Activated T-cell treated with anti-CD3 and anti-CD28 coated beads, Interleukin-2, amount 50 U/mL, for 48 hours (primary cell): Measurements from ENCODE around the gene COG1.
A peak's percentile ranks its signal among the peaks of the same experiment; 100 is the strongest.

Source experiments
- DNase-seq, 2 experiments: peaks; one replicate each; pipeline ENCODE4 v3.0.0-alpha.2; 2020

Gene COG1

DNA sequence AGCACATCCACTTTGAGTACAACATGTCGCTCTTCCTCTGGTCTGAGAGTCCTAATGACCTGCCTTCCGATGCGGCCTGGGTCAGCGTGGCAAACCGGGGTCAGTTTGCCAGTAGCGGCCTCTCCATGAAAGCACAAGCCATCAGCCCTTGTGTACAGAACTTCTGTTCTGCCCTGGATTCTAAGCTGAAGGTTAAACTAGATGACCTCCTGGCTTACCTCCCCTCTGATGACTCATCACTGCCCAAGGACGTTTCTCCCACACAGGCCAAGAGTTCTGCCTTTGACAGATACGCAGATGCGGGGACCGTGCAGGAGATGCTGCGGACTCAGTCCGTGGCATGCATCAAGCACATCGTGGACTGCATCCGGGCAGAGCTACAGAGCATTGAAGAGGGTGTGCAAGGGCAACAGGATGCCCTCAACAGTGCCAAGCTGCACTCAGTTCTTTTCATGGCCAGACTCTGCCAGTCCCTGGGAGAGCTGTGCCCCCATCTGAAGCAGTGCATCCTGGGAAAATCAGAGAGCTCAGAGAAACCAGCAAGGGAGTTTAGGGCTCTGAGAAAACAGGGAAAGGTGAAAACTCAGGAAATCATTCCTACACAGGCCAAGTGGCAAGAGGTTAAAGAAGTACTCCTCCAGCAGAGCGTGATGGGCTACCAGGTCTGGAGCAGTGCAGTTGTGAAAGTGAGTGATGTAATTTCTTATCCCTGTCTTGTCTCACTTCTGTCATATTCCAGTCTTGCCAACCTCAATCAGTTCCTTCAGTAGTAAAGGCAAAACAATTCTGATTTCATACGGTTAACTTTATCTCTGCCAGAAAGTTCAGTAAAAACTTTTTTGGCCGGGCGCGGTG, 8.6 kb downstream of the COG1 start:
- no peak for DNase-seq

DNA sequence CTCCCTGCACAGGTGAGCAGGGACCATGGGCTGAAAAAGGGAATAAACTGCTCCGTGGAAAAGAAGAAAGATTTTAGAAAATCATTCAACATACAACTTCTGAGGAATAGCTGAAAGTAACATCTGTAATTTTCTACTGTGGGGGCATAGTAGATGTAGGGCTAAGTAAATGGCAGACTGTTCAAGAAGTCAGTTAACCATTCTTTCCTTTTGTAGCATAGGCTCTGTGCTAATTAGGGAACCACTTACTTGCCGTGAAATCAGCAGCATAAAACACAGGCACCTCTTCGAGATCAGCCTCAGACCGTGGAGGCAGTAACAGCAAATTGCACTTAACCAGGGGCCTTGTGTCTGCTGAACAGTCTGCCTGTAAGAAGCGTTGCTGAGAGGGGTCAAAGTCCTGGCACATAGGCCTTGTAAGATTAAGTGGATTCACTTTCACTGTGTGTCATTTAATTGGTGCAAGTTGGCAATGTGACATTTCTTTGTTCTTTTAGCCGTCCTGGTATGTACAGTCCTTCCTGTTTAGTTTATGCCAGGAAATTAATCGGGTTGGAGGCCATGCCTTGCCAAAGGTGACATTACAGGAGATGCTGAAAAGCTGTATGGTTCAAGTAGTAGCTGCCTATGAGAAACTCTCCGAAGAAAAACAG, 10.4 kb downstream of the COG1 start:
- no peak for DNase-seq

DNA sequence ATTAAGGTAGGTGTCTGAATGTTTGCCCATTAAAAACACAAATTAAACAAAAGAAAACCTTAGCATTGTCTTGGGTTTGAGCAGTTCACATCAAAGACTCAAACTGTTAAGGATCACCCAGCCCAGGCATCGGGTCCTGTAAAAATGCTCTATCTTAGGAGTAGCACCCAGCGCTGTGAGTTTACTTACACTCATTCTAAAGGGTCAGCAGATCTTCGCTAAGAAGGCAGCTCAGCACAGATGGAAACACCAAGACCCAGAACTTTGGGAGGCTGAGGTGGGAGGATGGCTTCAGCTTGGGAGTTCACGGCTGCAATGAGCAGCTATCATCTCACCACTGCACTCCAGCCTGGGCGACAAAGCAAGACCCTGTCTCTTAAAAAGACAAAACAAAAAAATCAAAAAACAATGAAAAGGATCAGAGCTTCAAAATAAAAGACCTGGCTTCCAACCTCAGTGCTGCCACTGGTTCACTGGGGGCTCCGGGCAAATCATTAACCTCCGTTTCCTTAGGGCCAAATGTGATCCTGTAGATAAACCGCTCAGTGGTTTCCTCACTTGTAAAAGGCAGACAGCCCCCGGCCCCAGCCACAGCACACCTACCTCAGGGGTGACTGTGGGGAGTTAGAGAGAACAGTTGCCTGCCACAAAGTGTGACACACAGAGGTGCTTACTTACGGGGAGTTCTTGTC, 11.1 kb downstream of the COG1 start:
- DNase-seq: peak in 1 of 2 experiments; percentile 37

DNA sequence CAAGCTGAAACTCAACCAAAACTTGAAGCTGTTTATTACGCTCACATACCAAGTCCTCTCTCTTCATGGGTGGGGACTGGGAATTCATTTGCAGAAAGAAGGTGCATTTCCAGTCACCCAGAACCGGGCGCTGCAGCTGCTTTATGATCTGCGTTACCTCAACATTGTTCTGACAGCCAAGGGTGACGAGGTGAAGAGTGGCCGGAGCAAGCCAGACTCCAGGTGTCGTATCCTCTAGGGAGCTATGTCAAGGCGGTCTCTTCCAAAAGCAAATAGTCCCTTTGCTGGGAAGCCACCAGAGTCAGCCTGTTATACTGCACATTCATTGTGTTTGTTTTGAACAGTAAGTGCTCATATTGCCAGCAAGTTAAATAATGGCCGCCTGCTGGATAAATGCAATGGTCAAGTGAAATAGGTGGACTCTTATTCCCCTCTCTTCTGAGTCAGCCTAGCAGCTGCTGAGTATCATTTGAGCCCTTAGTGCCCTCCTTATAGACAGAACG, 12.7 kb downstream of the COG1 start:
- DNase-seq: no peak

DNA sequence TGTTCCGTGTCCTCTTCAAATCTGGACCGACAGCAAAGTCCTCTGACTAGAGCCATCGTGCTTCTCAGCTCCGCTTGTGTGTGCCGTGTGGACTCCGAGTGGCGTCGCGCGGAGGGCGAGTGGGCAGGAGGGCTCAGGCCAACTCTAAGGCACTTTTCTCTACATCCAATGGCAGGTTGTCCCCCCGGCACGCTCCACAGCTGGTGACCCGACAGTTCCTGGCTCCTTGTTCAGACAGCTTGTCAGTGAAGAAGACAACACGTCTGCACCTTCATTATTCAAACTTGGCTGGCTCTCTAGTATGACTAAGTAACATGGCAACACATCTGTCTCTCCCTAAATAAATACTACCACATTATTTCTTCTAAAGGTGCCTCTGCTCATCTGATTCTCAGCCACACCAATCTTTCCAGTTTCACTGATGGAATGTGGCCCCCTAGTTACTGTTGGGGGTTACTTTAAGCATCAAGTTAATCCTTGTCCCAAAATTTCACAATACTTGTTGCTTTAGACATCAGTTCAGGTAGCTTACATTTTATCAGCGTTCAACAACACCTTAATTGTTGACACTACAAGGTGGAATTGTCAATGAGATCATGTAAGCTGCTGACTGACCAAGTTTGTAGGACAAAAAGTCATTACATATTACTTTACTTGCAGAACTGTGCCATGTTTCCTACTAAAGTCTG, 15.4 kb downstream of the COG1 start:
- DNase-seq: no peak

DNA sequence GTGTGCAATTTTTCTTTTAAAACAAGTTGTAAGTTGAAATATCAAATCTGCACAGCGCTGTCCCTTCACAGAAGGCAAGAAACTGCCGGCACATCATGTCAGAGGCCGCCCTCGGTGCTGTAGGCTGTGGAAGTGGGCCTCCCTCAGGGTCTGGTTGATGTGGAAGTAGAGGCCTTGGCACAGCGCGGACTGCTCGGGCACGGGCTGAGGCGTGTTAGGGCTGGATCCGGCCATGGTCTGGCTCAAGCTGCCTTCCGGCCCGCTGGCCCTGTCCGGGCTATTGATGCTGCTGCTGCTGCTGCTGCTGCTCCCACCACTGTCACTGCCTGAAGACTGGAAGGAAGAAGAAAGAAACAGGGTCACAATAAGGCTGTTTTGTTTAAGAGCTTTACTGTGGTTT, 16.6 kb downstream of the COG1 start:
- DNase-seq: no peak

DNA sequence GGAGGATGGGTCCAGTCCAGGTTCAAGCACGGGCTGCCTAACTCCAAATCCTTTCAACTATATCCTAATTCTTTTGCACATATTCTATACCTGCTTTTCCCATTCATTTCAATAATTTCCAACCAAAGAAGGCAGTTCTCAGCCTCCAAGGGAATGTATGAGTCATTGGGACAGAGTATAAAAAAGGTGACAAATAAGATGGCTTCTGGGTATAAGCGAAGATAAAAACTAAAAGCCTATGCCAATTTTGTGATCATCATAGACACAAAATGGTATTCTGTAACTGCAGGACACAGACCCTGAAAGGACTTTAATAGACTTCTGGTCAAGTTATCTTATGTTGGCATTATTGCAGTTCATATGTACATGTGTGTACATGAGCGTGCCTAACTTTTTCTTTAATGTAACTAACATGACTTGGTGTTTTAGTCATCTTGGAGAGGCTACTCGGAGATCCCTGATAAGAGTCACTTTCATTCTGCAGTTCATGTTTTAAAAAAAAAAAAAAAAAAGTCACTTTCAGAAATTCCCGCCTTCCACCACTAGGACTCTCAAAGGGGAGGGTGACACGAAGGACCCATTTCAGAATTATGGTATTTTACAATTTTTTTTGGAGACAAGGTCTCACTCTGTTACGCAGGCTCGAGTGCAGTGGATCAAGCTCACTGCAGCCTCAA, 17.3 kb downstream of the COG1 start:
- DNase-seq: no peak

DNA sequence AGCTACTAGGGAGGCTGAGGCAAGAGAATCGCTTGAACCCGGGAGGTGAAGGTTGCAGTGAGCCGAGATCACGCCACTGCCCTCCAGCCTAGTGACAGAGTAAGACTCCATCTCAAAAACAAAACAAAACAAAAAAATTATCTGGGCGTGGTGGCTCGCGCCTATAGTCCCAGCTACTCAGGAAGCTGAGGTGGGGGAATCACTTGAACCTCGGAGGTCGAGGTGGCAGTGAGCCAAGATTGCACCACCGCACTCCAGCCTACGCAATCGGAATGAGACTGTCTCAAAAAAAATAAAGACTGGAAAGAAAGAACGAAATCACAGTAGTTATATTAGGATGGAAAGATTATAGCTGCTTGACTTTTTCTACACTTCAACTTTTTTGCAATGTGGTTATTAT, 18.9 kb downstream of the COG1 start:
- DNase-seq: peak; percentile 66 to 73

DNA sequence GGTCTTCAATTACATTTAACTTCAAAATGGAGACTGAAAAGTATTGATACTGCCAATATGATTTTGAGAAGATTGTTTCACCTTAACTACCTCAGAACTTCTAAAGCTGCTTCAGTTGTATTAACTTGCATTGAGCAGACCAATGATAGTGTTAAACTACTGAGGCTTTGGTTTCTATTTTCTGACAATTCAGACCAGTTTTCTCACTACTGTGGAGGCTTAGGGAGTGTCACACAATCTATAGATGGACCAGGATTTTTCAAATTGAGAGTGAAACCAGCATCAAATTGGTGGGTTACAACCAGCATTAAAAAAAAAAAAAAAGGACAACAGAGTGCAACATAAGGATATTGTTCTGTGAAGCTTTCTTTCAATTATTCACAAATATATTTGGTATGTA, 21.2 kb downstream of the COG1 start:
- DNase-seq: no peak

DNA sequence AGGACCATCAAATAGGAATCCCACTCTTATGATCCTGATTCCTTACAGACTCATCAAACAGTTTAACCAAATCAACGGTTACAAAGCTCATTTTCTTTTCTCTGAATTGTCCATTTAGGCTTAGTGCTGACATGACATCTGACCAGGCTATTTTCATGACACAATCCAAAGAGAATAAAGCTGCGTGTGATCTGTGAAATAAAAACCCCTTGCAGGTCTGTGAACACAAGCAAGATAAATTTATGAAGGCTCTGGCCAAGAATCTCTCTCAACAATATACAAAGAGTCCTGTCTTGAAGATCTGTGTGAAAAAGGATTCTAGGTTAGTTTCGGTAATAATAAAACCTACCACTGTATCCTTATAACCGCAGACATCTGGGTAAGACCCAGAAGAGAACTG, 22.0 kb downstream of the COG1 start:
- DNase-seq: no peak

DNA sequence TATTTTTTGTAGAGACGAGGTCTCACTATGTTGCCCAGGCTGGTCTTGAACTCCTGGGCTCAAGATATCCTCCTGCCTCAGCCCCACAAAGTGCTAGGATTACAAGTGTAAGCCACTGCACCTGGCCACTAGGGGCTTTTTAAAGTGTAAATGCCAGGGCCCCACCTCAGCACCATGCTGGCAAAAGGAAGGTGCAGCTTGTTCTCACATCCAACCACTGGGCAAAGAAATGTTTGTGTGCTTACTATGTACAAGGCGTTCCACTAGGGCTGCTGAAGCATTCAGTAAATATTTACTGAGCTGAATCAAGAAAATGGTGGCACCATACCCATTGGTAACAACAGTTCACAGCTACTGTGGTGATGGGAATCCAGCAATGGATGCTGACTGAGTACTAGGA, 22.6 kb downstream of the COG1 start:
- DNase-seq: no peak

DNA sequence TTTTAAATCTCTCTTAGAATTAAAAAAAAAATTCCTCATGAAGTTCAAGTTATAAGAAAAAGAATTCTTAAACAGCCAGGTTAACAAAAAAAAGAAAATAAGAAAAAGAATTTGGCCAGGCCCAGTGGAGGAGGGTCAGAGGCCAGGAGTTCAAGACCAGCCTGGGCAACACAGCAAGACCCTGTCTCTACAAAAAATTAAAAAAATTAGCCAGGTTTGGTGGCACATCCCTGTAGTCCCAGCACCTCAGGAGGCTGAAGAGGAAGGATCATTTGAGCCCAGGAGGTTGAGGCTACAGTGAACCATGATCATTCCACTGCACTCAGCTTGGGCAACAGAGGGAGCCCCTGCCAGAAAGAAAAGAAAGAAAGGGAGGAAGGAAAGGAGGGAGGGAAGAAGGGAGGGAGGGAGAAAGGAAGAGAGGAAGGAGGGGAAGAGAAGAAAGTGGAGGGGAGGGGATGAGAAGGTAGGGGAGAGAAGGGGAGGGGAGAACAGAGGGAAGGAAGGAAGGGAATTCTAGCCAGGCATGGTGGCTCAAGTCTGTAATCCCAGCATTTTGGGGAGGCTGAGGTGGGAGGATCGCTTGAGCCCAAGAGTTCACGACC, 30.9 kb downstream of the COG1 start:
- no peak for DNase-seq

DNA sequence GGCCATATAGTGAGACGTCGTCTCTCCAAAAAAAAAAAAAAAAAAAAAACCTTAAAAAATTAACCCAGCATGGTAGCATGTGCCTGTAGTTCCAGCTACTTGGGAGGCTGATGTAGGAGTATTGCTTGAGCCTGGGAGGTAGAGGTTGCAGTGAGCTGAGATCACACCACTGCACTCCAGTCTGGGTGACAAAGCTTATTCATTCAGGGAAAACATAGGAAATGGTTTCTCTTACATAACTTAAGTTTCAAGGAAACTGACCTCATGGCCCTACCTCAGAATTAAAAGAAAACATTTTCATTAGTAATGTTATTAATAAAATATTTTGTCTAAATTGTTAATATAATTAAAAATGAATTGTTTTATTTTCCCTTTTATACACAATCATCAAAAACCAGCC, 31.4 kb downstream of the COG1 start:
- no peak for DNase-seq

DNA sequence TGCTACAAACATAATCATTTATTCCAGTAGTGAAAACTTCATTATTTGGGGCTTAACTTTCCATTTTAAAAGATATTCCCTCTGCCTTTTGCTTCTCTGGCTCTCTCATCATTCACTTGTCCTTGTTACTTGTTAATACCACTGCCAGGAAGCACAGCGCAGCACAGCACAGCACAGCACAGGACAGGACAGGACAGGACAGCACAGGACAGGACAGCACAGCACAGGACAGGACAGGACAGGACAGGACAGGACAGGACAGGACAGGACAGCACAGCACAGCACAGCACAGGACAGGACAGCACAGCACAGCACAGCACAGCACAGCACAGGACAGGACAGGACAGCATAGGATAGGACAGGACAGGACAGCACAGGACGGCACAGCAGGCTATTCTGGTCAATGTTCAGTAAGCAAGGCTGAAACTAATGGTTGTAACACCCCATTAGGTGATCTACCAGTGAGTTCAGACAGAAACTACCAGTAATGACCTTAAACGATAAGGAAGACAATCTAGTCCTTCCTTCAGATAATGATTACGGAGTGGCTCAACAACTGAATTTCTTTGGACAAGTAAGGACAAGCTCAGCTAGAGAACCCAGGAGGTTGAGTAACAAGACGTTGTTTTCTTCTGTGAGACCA, 31.9 kb downstream of the COG1 start:
- DNase-seq: no peak

DNA sequence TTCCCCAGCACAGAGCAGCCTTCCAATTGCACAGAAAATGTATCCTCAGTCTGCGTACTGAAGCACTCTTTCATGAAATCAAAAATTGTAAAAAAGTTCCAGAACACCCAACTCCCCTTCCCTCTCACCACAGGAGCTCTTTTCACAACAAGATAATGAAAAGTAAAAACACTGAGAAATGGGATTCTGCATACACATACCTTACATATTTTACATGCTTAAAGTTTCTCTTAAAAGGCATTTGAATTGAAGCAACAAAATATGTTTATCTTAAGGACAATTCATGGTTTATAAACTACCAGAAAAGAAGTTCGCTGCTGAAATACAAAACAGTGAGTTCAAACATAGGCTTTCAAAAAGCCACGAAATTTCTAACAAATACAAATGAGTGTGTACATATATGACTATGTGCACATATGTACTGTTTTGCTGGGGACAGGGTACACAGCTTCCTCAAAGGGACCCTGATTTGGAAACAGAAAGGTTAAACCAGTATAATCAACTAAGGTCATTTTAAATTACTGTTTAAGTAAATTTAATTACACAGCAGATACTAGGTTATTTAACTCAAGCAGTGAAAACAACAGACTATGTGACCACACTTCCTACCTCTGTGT, 33.8 kb downstream of the COG1 start:
- no peak for DNase-seq

DNA sequence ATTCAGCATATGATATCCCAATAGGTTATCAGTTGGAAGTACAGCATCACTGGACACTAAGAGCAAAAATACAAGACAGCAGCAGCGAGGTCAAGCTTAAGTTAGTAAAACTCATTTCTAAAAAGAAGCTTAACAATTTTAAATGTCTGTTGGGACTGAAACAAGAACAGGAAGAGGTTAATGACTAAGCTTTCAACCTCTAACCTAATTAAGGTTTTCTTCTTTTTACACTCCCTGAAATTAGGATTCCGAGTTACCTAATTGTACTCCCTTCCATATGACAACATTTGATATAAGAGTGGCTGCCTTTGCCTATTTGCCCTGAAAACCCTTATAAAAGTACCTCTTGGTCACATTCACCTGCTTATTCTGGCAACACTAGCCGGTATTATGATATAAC, 34.5 kb downstream of the COG1 start:
- DNase-seq: no peak

DNA sequence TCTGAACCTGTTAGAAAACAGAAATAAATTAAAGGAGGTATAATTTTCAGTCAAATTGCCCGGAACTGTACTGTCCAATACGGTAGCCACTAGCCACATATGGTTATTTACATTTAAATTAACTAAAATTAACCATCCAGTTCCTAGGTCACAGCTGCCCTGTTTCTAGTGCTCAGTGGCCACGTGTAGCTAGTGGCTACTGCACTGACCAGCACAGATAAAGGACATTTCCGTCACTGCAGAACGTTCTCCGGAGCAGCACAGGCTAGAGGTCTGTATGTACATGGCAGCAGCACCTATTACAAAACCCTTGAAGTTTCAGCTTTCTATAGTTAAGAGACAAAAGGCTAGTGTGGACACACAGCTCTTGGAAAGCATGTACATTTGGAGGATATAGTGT, 35.1 kb downstream of the COG1 start:
- no peak for DNase-seq

DNA sequence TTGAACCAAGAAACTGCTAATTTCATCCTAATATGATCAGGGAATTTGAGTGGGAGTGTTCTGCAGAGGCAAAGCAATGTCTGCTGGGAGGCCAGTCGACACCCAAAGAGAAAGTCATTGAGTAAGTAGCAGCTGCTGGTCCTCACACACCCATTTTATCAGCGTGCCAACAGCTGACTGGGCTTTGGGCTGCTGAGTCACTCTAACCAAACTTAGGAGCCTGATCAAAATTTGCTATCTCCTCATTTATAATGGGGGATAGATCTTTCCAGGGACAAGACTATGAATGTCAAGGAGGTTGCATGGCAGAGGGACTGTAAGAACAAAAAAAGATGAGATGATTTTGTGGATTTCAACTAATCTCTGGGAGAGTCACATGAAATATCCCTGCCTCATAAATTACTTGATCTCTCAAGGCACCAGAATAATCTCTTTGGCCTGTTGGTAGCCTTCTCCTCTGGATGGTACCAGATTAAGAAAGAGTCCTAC, 35.9 kb downstream of the COG1 start:
- peak in 1 of 2 experiments; percentile 31 for DNase-seq

DNA sequence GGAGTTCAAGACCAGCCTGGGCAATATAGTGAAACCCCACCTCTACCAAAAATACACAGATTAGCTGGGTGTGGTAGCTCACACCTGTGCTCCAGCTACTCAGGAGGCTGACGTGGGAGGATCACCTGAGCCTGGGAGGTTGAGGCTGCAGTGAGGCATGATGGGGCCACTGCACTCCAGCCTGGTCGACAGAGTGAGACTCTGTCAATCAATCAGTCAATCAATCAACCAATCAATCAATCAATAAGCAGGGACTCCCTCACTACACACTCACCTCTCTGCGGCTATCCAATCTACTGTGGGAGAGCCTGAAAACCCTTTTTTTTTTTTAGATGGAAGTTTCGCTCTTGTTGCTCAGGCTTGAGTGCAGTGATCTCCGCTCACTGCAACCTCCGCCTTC, 37.2 kb downstream of the COG1 start:
- DNase-seq: no peak

DNA sequence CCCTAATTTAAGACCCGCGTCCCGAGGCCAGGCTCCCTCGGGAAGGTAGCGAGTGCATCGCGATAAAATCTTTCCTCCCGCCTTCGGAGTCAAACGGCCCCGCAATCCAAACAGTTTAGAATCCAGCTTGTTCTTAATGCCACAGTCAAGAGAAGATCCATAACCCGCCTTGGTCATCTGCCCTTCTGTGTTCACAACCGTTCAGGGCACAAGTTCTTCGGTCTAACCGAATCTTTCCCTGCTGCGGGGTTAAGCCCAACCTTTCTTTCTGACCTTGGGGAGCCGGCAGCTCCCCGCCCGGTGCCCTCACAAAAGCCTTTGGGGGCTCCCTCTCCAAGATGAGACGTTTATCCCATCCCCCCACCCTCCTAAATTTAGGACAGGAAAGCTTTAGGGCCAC, 38.5 kb downstream of the COG1 start:
- peak in 1 of 2 experiments; percentile 39 for DNase-seq
